Limb (tissue), 2 donors: ENCODE measurements around the gene SUPT6H.
"Not testable (repeated sequence)": the region's sequence is repeated elsewhere in the genome, so short reads cannot be mapped to it uniquely, and the experiment has no call there.

Source experiments
- DNase-seq, 2 donors: peaks; one replicate each; pipeline ENCODE4 v3.0.0-alpha.2; 2016; ENCODE audit errors: extremely low spot score in 2 of 2

Gene SUPT6H

DNA sequence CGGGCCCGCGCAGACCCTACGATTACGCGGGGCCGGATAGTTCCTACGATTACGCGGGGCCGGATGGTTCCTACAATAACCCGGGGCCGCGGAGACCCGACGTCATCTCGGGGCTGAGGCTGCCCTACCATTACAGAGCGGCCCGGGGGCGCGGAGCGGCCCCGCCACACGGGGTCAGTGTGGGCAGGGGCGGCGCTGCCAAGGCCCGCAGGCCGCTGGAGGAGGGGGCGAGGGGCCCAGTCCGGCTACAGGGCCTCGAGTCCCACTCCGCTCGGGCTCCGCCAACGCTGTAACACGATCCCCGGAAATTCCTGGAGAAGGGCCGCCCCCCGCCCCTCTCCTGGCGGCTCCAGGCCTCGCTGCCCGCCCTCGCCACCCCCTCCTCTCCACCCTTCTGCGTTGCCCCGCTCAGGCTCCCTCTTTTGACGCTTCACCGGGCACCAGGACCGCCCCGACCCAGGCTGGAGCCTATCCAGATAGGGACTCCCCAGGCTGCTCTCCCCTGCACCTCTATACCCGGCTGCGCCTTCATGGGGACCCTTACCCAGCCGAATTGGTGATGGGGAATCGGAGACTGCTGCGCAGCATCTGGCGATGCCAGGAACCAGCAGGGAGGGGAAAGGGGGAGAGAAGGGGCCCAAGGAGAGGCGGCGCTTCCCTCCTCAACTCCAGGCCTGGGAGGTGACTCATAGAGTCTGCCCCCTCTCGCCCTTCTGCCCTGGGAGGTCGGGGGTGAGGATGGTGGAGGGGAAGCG, 55.8 kb downstream of the SUPT6H start, which contains the start of gene RAB34:
RAB34 (minus strand) TSS at position 291 of the 755 bp plus-strand sequence. CDS start 602 bp downstream, outside the sequence.
- peak; percentile 91 to 94 for DNase-seq

DNA sequence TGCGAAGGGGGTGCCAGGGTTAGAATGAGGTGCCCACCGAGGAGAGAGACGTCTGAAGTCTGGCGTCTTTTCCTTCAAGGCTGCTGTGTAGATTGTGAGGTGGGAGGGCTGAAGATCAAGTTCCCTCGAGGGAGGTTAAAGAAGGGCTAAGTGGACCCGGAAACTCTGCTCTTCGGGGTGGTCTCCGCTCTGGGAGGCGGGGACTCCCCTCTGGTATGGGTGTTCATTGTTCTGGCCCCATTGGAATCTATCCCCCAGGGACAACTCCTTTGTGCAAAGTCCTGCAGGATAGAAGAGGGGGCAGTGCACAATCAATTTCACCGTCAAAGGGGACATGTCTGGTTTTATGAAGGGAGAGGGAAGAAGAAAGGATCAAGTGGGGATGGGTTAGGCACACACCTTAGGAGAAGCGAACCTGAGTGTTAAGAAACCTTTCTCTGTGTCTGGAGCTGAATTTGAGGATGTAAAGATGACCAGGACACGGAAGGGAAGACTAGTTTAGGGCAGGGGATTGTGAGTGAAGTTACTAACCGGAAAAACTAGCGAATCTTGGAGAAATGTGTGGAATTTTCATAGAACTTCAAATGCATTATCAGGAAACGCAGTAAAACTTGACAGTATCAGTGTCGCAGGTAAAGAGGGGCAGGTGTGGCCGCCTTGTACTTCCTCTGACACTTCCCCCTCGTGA, 56.5 kb downstream of the SUPT6H start:
- DNase-seq, result no peak

DNA sequence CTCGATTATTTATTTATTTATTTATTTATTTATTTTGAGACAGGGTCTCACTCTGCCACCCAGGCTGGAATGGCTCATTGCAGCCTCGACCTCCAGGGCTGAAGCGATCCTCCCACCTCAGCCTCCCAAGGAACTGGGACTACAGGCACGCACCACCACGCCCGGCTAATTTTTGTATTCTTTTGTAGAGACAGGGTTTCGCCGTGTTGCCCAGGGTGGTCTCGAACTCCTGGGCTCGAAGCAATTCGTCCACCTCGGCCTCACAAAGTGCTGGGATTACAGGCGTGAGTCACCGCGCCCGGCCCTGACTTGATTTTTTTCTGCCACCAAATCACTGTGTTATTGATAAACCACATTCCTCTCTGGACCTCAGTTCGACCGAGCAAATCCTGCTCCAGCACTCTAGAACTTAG, 57.0 kb downstream of the SUPT6H start:
- DNase-seq, result no peak

DNA sequence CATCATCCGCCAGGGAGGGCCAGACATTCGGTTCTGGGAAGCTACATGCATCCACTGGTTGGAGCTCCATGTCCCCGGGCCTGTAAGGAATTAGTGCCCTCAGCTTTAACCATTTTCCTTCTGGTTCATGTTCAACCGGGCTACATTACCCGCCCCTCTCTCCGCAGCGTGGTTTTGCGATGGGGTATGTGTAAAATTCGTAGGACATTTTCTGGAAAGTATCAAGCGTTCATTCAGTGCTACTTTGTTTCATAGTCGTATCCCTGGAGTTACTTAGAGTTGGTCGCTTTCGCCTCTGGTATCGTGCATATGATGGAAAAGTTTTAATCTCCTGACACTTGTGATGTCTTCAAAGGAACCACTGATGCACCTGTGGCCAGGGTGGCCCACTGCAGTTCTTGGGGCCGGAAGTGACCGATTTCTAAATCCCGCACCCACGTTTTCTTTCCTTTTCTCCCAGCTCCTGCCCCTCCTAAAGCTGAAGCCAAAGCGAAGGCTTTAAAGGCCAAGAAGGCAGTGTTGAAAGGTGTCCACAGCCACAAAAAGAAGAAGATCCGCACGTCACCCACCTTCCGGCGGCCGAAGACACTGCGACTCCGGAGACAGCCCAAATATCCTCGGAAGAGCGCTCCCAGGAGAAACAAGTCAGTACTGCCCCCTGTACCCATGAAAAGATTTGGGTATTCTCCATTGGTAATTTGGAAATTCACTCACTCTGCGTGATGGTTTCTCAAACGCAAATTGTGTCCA, 58.4 kb downstream of the SUPT6H start:
- DNase-seq, result no peak

DNA sequence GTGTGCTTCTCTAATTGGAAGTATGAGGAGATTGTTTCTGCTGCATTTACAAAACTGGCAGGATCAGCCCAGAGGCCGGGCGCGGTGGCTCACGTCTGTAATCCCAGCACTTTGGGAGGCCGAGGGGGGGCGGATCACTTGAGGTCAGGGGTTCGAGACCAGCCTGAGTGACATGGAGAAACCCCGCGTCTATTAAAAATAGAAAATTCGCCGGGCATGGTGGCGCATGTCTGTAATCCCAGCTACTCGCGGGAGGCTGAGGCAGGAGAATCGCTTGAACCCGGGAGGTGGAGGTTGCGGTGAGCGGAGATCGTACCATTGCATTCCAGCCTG, 59.0 kb downstream of the SUPT6H start:
- not testable (repeated sequence) for DNase-seq

DNA sequence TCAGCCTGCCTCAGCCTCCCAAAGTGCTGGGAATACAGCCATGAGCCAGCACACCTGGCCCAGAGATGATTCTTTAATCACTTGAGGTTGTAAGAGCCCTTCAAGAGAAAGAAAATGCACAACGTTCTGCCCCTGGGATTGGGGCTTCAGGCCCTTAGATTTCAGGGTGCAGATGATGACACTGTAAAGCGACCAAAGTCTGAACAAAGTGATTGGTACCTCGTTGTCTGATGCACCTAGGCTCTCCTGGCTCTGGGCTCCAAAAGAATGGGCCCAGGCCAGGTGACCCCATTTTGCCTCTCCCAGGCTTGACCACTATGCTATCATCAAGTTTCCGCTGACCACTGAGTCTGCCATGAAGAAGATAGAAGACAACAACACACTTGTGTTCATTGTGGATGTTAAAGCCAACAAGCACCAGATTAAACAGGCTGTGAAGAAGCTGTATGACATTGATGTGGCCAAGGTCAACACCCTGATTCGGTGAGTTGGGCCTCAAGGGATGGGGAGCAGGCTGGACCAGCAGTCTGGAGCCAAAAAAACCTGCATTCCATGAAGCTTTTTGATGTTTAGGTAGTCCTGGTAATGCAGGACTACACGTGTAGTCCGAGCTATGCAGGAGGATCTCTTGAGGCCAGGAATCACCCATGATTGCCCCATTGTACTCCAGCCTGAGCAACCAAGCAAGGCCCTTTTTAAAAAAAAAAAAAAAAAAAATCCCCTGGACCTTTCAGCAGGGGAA, 60.6 kb downstream of the SUPT6H start:
- DNase-seq, result no peak

- no peak for DNase-seq
Measured at GRCh38 chr17:28723159-28723835, 61.3 kb downstream of the SUPT6H start.

DNA sequence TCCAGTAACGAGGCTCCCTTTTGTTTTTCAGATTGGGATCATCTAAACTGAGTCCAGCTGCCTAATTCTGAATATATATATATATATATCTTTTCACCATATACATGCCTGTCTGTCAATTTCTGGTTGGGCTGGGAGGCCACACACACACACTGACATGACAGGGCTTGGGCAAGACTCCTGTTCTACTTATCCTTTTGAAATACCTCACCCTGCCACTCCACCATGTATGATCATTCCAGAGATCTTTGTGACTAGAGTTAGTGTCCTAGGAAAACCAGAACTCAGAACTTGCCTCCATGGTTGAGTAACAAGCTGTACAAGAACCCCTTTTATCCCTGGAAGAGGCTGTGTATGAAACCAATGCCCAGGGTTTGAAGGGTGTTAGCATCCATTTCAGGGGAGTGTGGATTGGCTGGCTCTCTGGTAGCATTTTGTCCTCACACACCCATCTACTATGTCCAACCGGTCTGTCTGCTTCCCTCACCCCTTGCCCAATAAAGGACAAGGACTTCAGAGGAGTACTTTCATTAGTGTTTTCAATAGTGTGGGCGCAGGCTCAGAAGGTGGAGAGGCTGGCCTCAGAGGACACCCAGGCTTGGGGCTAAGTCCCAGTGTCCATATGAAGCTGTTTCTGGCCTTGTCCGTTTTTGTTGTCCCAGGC, 62.0 kb downstream of the SUPT6H start:
- not testable (repeated sequence) for DNase-seq

- DNase-seq, result no peak
Measured at GRCh38 chr17:28724500-28725165, 62.6 kb downstream of the SUPT6H start.

DNA sequence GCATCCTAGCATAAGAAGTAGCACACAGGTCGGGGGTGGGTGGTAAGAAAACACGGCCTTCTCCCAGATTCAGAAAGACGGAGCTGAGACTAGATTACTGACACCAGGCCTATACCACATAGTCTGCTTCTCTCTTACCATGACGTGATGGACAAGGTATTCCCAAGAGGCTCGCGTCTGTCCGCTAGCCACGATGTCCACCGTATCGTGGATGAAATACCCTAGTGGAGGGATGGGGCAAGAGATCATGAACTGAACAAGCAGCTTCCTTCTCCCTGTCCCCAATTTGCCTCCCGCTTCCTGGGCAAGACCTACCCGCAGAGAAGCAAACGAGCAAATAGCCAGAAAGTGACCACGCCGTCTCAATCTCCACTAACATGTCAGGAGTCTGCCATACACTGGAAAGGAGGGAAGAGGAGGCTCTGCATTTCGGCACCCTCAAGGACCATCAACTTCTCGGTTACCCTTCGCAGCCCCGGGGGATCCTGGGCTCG, 63.2 kb downstream of the SUPT6H start:
- no peak for DNase-seq

DNA sequence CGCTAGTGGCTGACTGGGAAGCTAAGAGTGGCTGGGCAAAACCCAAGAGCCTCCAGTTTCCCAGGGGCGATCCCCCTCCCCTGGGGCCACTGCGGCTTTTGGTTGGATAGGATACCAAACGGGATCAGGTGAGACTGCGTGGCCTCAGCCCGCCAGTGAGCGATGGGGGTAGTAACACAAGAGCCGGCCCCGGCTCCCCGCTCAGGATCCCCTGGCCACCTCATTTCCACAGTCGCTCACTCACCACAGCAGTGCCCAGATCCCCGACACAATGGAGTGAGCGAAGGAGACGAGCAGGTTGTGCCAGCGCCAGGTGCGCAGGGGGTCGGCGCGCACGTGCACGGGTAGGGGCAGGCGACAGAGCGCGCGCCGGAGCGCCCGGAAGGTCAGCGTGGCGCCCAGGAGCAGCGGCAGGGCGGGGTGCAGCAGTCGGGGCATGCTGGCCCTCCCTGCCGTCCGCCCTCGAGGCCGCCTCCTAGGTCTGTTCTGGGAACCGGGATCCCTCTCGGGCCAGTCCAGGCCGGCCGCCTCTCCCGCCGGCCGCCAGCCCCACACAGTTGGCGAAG, 63.7 kb downstream of the SUPT6H start:
- DNase-seq, result no peak

DNA sequence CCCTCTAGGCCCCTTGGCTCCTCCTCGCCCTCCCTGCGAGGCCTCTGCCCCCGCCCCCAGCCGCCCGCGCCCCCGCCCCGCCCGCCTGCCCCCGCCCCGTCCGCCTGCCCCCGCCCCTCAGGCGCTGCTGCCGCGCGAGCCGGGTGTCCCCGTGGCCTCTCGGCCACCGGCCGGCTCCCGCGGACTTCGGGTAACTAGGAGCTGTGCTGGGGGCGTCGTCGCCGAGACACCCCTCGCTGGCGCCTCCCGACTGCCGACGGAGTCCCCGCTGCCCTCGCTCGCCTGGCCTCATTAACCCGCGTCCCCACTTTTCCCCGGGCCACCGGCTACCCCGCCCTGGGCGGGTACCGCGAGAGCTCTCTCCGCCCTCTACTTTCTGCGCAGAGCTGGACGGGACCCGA, 64.2 kb downstream of the SUPT6H start, which contains the start of gene TLCD1:
TLCD1 (minus strand) TSS at position 8 of the 401 bp plus-strand sequence. CDS start 136 bp downstream, outside the sequence.
- DNase-seq, result peak; percentile 42 to 84

DNA sequence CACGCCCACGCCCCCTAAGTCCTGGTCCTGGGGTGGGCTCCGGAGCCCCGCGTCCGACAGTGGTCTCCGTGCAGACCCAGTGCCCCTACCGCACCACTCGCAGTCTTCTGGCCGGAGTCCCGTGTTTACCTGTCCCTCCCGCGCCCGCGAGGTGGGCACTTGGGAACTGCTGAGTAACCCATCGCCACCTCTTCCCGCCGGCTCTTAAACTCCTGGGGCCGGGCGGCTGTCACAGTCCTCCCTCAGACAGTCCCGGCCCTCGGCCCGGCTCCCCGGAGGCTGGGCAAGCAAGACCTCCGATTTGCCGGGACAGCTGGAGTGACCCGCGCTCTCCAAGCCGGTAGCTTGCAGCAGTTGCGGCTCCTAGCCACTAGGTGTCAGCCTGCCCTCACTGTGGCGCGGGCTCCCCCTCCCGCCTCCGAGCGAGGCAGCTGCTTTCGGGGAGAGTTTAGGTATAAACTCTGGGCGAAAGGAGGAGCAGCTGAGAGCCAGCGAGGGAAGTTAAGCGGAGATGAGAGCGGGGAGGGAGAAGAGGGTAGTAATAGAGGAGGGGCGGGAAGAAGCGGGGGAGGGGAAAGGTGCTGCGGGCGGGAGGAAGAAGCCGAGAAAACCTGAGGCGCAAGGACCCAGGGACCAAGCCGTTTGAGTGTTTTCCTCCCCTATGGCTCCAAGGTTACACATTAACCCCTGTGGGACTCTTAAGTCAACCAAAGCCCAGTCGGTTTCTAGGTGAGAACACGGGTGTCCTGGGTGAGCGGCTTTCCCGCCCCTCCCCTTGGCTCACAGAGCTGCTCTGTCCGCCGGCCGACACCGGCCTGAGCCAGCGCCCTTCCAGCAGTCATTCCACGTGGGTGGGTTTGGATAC, 64.9 kb downstream of the SUPT6H start:
- DNase-seq, result peak; percentile 96

GRCh38 chr17:28728364-28729200, 66.6 kb downstream of the SUPT6H start, which contains the start of gene NEK8:
Gene NEK8, plus strand, starts transcription at chr17:28728788. Its CDS starts 26 bp downstream, at chr17:28728814.
- peak; percentile 95 to 97 for DNase-seq

DNA sequence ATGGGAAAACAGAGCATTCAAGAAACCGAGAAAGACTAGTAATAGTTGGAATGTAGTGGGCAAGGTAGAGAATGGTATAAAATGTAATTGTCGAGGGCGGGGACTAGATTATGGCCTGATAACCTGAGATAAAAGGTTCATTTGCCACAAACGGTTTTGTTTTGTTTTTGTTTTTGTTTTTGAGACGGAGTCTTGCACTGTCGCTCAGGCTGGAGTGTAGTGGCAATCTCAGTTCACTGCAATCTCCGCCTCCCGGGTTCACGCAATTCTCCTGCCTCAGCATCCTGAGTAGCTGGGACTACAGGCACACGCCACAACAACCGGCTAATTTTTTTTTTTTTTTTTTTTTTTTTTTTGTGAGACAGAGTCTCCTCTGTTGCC, 67.9 kb downstream of the SUPT6H start:
- DNase-seq, result no peak

DNA sequence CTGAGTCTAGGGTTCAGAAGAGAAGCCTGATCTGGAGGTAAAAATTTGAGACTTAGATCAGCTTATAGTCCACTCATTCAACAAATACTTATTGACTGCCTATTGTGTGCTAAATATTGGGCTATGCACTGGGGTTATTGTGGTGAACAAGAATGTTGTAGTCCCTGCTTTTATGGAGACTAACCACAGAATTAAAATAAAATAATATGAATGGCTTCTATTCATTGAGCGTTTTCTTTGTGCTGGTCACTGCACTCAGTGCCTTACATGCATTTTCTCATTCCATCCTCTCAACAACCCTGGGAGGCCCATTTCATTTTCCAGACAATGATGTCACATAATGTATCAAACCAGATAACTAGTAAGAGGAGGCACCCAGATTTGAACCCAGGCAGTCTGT, 71.3 kb downstream of the SUPT6H start:
- DNase-seq, result no peak

DNA sequence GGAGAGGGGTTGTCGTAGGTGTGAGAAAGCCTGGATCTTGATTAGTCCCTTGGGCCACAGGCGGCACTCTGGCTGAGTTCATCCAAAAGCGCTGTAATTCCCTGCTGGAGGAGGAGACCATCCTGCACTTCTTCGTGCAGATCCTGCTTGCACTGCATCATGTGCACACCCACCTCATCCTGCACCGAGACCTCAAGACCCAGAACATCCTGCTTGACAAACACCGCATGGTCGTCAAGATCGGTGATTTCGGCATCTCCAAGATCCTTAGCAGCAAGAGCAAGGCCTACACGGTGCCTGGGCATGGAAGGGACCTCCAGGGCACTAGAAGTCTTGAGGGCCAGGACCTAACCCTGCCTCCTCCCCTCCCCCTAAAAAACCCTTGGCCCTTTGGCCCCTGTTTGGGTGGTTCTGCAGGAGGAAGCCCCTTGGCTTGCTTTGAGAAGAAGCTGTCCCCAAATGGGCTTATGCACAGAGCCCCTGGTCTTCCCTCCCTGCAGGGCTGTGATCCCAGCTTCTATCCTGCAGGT, 72.8 kb downstream of the SUPT6H start:
- DNase-seq, result no peak
